Right ventricle myocardium superior (tissue), 1 donor: ENCODE measurements around the gene ZNF385B. TPM values are rescaled to one million over a fixed set of nuclear protein-coding genes. Genes with fewer than 3 reads are reported as not detected.
"Not testable (repeated sequence)": the region's sequence is repeated elsewhere in the genome, so short reads cannot be mapped to it uniquely, and the experiment has no call there.

Source experiments
- ATAC-seq: fragments of 200-7000 bp; cut with Tn5 transposase; one replicate; pipeline ENCODE4 v1.9.1; 2020; ENCODE audit warnings: mild to moderate bottlenecking; ENCODE audit not compliant: poor library complexity
- DNase-seq: peaks from one replicate; pipeline ENCODE4 v3.0.0-alpha.2; 2020
- intact Hi-C: fragments of 100-400 bp; cut with DNase I; formaldehyde crosslinking; loops from one replicate; pipeline ENCODE4 v1.11.2; 2022
- total RNA-seq: library from RNA; stranded (reverse); fragmentation: NEBNext Ultra II Directional; extraction: Animal tissue kit (Norgen Biotek cat#: 25700); gene quantifications from one replicate; pipeline ENCODE4 v1.2.1, GENCODE V29; 2021
- donor health status: DM: no; HTN: yes; CAD: no; lungs with severe emphysema.

The ZNF385B gene
- total RNA-seq, 1 donor from 2014 or later: 0.46 TPM

- DNase-seq (no peak), ATAC-seq (no peak)
- intact Hi-C loops: no loop called here
Measured at GRCh38 chr2:179512281-179513035, 349.0 kb downstream of the ZNF385B start.

GRCh38 chr2:179511105-179511789, 350.2 kb downstream of the ZNF385B start:
- intact Hi-C loops: no loop called here
- ATAC-seq (no peak), DNase-seq (no peak)

- DNase-seq (no peak), ATAC-seq (no peak)
- intact Hi-C loops: no loop called here
Measured at GRCh38 chr2:179495315-179495714, 366.1 kb downstream of the ZNF385B start.

GRCh38 chr2:179488563-179488962, 372.8 kb downstream of the ZNF385B start:
- DNase-seq (no peak), ATAC-seq (no peak)
- intact Hi-C loops: no loop called here

- ATAC-seq (peak; percentile 94), DNase-seq (no peak)
- intact Hi-C loops: no loop called here
Measured at GRCh38 chr2:179487010-179487731, 374.2 kb downstream of the ZNF385B start.

DNA sequence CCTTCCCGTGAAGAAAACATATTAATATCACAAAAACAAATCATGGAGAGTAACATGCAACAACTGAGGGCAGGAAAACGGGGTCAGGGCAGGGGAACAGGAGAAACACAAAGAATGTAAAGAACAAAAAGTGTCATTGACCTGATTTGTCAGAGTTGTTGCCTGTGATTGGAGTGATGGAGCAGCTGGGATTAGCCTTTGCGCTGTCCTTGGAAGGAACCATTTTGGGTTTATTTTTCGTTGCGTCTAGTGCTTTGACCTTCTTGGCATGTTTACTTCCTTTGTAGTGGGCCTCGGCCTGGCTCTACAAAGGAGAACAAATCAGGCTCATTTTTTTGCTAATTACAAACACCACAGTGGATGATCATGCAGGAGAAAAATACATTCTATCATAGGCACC, 378.3 kb downstream of the ZNF385B start:
- no peak for DNase-seq
- no peak for ATAC-seq
- intact Hi-C loops: no loop called here

DNA sequence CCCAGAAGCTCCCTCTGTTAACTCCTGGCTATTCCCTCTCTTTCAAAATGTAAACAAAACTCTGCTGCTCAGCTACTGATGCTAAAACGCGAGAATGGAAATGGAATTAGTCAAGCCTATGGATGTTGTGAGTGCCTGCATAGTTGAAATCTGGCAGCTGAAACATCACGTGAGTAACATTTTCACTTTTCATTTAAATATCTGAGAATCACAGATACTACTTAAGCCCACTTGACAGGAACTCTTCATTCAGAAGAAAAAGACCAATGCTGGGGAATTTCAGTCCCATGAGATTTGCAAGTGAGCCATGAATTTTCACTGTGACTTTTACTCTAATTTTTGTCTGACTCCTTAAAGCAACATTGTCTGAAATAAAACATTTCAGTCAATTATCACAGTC, 381.5 kb downstream of the ZNF385B start:
- intact Hi-C loops: no loop called here
- DNase-seq (no peak), ATAC-seq (no peak)

DNA sequence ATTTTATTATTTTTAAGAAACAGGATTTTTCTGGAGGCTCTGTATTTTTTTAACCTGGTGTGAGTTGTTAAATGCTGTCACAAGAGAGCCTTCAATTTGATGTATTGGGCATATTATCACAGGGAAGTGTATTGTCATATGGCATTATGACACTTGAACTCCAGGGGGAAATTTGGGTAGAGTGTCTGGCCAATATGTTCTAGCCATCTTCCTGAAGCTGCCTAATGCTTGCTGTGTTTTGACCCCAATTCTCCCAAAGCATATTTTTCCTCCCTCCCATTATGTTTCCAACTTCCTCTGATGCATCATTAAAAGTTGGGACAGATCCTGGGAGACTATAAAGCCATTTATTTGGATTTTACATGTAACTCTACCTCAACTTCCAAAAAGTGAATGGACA, 382.6 kb downstream of the ZNF385B start:
- ATAC-seq (no peak), DNase-seq (no peak)
- intact Hi-C loops: no loop called here

DNA sequence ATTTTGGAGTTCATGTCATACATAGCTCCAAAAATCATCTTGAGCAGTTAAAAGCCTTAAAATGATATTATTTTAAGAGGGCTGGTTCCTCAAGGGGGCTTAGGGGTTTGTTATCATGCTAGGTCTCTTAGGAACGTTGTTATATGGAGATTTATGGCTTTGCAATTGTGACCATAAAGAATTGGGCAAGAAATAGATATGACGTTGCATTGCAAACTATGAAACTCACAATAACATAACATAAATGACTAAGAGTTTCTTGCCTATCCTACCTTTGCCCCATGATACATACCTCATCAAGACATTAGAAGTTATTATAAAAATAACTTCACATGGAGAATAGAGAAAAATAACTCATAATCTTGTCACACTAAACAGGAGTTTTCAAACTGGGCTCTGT, 390.4 kb downstream of the ZNF385B start:
- intact Hi-C loops: no loop called here
- DNase-seq: no peak

GRCh38 chr2:179470089-179470488, 391.3 kb downstream of the ZNF385B start:
- intact Hi-C loops: no loop called here
- ATAC-seq (no peak), DNase-seq (no peak)

More for the DNA sequence above, 390.4 kb downstream of the ZNF385B start:
- ATAC-seq: no peak

GRCh38 chr2:179467960-179468359, 393.5 kb downstream of the ZNF385B start:
- DNase-seq (no peak), ATAC-seq (peak; percentile 92)
- intact Hi-C loops: no loop called here

GRCh38 chr2:179467111-179467510, 394.3 kb downstream of the ZNF385B start:
- DNase-seq: no peak
- intact Hi-C loops: no loop called here
- no peak for ATAC-seq

DNA sequence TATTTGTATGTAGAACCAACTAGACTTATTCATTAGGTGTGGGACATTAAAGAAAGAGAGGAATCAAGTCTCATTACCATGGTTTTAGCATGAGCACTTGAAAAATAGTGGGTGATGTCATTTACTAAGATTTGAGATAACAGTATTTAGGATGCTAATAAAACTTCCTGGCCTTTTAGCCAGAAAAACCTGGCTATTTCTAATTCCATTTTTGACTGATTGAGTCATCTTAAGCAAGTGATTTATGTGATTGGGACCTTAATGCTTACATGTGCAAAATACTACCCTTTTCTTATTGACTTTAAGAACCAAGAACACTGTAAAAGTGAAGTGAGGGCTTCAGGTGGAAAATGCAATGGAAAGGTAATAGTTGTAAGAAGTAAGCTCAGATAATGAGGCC, 400.0 kb downstream of the ZNF385B start:
- ATAC-seq: no peak
- no peak for DNase-seq
- intact Hi-C loops: no loop called here

- ATAC-seq (no peak), DNase-seq (no peak)
- intact Hi-C loops: no loop called here
Measured at GRCh38 chr2:179460181-179460929, 401.1 kb downstream of the ZNF385B start.

GRCh38 chr2:179458113-179458512, 403.3 kb downstream of the ZNF385B start:
- ATAC-seq, intact Hi-C loops, DNase-seq: not testable (repeated sequence)

- no peak for ATAC-seq
- DNase-seq: no peak
- intact Hi-C loops: no loop called here
Measured at GRCh38 chr2:179455824-179456223, 405.6 kb downstream of the ZNF385B start.

GRCh38 chr2:179455172-179455524, 406.3 kb downstream of the ZNF385B start:
- intact Hi-C loops: no loop called here
- DNase-seq: no peak
- ATAC-seq: no peak

DNA sequence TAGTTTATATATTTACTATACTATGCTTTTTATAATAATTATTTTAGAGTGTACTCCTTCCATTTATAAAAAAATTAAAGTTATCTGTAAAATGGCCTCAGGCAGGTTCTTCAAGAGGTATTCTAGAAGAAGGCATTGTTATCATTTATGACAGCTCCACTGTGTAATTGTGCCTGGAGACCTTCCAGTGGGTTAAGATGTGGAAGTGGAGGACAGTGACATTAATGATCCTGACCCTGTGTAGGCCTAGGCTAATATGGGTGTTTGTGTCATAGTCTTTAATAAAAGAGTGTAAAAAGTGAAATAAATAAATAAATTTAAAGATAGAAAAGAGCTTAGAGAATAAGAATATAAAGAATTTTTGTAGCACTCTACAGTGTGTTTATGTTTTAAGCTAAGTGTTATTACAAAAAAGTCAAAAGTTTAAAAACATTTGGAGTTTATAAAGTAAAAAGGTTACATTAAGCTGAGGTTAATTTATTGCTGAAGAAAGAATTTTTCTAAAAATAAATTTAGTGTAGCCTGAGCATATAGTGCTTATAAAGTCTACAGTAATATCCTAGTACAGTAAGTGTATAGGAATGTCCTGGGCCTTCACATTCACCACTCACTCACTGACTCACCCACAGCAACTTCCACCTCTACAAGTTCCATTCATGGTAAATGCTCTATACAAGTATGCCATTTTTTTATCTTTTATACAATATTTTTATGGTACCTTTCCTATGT, 406.8 kb downstream of the ZNF385B start:
- no peak for ATAC-seq
- intact Hi-C loops: no loop called here
- DNase-seq: no peak

- intact Hi-C loops: no loop called here
- no peak for ATAC-seq
Measured at GRCh38 chr2:179449010-179449409, 412.4 kb downstream of the ZNF385B start.

More at GRCh38 chr2:179449010-179449409, 412.4 kb downstream of the ZNF385B start:
- no peak for DNase-seq
